ENCODE data around the gene ZNF311.
"Not testable (repeated sequence)": the region's sequence is repeated elsewhere in the genome, so short reads cannot be mapped to it uniquely, and the experiment has no call there.

GRCh38 chr6:28949656-28950195, 55.4 kb downstream of the ZNF311 start:
- not testable (repeated sequence) for TF ChIP-seq CTCF, POLR2A (IDR thresholded peaks at IDR 0.05)

All from sigmoid colon (tissue), 3 donors.